Lower lobe of right lung (tissue), 2 donors: Measurements from ENCODE around the gene CIITA. TPM values are rescaled to one million over a fixed set of nuclear protein-coding genes. Genes with fewer than 3 reads are reported as not detected.
A peak's percentile ranks its signal among the peaks of the same experiment; 100 is the strongest.

Source experiments
- ATAC-seq, 2 donors: fragments of 200-7000 bp; cut with Tn5 transposase; one replicate each; pipeline ENCODE4 v1.9.1; 2020 to 2022; ENCODE audit warnings: mild to moderate bottlenecking in 2 of 2, moderate library complexity in 2 of 2
- DNase-seq: peaks from one replicate; pipeline ENCODE4 v3.0.0-alpha.2; 2020
- H3K27ac ChIP-seq: fragments of 200-600 bp; one replicate; pipeline ENCODE4 v1.8.0; 2022
- H3K27me3 ChIP-seq: fragments of 200-600 bp; one replicate; pipeline ENCODE4 v1.8.0; 2022; ENCODE audit warnings: low read depth
- H3K36me3 ChIP-seq: fragments of 200-600 bp; one replicate; pipeline ENCODE4 v1.8.0; 2022; ENCODE audit warnings: mild to moderate bottlenecking
- H3K4me1 ChIP-seq: fragments of 200-600 bp; one replicate; pipeline ENCODE4 v1.8.0; 2022
- H3K4me3 ChIP-seq: fragments of 200-600 bp; one replicate; pipeline ENCODE4 v1.8.0; 2022; ENCODE audit warnings: mild to moderate bottlenecking
- H3K9me3 ChIP-seq: fragments of 200-600 bp; one replicate; pipeline ENCODE4 v1.8.0; 2022
- CTCF ChIP-seq: fragments of 200-600 bp; IDR thresholded peaks from one replicate; pipeline ENCODE4 v1.8.0; 2022; ENCODE audit warnings: antibody characterized with exemption, mild to moderate bottlenecking
- intact Hi-C: fragments of 100-400 bp; cut with DNase I; formaldehyde crosslinking; loops from one replicate; pipeline ENCODE4 v1.11.0; 2022
- total RNA-seq: library from RNA; stranded (reverse); fragmentation: NEBNext Ultra II Directional; extraction: Animal tissue kit (Norgen Biotek cat#: 25700); gene quantifications from one replicate; pipeline ENCODE4 v1.2.1, GENCODE V29; 2021
- donor health status: DM: no; HTN: yes; CAD: no; lungs with severe emphysema.

CIITA gene
- total RNA-seq, 1 donor from 2014 or later, result 119 TPM

GRCh38 chr16:10878644-10879501 lies 1.9 kb downstream of the CIITA start:
- intact Hi-C loops, result no loop called here
- DNase-seq, result peak; percentile 86
- peaks cover 57% of the 10 kb centered on the region for H3K4me1 ChIP-seq
- no peaks in the 10 kb centered on the region for H3K27me3 ChIP-seq
- H3K4me3 ChIP-seq, result peak overlapping the region; percentile 73
- TF ChIP-seq CTCF, result no peak
- H3K27ac ChIP-seq, result peak overlapping the region; percentile 85
- H3K36me3 ChIP-seq, result peaks cover 5% of the 10 kb centered on the region
- peak; percentile 80 to 84 for ATAC-seq
- no peaks in the 10 kb centered on the region for H3K9me3 ChIP-seq

GRCh38 chr16:10879681-10880589 lies 2.9 kb downstream of the CIITA start:
- peaks cover 5% of the 10 kb centered on the region for H3K36me3 ChIP-seq
- H3K4me1 ChIP-seq, result peaks cover 68% of the 10 kb centered on the region
- H3K9me3 ChIP-seq, result no peaks in the 10 kb centered on the region
- DNase-seq, result no peak
- TF ChIP-seq CTCF, result no peak
- intact Hi-C loops, result no loop called here
- H3K27me3 ChIP-seq, result no peaks in the 10 kb centered on the region
- peak; percentile 27 to 54 for ATAC-seq
- peak overlapping the region; percentile 85 for H3K27ac ChIP-seq
- H3K4me3 ChIP-seq, result peak overlapping the region; percentile 73

GRCh38 chr16:10880594-10881452 lies 3.8 kb downstream of the CIITA start:
- intact Hi-C loops, result no loop called here
- Histone ChIP-seq H3K27ac (peak overlapping the region; percentile 85), H3K9me3 (no peaks in the 10 kb centered on the region), H3K4me1 (peaks cover 74% of the 10 kb centered on the region), H3K4me3 (peak overlapping the region; percentile 73), H3K36me3 (peaks cover 5% of the 10 kb centered on the region), H3K27me3 (no peaks in the 10 kb centered on the region)
- no peak for DNase-seq
- no peak for TF ChIP-seq CTCF
- ATAC-seq, result no peak

GRCh38 chr16:10881479-10882030 lies 4.6 kb downstream of the CIITA start:
- intact Hi-C loops, result no loop called here
- no peak for DNase-seq
- no peak for ATAC-seq
- TF ChIP-seq CTCF, result no peak
- Histone ChIP-seq H3K27me3 (no peaks in the 10 kb centered on the region), H3K4me3 (peak overlapping the region; percentile 73), H3K36me3 (peaks cover 5% of the 10 kb centered on the region), H3K27ac (peak overlapping the region; percentile 85), H3K9me3 (no peaks in the 10 kb centered on the region), H3K4me1 (peaks cover 82% of the 10 kb centered on the region)
